NCI-H1417 (cell line): ENCODE results near the gene ZMIZ2.

ENCODE experiments used
- DNase-seq, 3 experiments: peaks; one replicate each; lab custom pipeline; 2025; lab: John Stamatoyannopoulos, UW

ZMIZ2 gene

DNA sequence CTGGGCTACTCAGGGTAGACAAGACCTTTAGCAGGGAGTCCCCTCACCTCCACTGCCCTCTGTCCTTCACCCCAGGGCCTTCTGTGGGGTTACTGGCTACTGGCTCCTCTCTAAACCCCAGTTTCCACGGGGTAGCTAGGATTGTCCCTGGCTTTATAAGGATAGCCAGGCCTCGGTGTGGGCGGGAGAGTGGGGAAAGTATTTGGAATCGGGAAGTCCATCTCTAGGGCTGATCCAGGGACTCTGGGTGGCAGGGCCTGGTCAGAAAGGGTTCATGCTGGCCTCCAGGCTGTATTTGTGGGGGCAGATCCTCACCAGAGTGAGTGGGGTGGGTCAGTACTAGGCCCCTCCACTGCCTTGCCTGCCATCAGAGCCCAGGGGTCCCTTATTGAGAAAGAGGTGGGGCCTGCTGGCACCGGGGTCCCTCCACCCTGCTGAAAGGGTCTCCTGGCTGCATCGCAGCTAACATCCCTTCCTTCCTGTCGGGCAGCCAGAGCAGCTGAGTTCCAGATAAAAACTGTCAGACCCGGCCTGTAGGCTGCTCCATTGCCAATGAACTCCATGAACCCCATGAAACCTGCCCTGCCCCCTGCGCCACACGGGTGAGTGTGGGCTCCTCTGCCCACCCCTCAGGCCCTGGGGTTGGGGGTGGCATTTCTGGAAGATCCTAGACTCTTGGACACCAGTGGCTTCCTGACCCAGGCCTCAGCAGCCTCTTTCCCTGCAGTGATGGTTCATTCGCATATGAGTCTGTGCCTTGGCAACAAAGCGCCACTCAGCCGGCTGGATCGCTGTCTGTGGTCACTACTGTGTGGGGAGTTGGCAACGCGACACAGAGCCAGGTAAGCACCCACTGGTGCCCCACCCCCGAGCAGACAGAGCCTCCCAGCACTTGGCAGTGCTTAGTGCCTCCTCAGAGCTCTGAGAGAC lies 7.3 kb downstream of the ZMIZ2 start:
- no peak for DNase-seq

DNA sequence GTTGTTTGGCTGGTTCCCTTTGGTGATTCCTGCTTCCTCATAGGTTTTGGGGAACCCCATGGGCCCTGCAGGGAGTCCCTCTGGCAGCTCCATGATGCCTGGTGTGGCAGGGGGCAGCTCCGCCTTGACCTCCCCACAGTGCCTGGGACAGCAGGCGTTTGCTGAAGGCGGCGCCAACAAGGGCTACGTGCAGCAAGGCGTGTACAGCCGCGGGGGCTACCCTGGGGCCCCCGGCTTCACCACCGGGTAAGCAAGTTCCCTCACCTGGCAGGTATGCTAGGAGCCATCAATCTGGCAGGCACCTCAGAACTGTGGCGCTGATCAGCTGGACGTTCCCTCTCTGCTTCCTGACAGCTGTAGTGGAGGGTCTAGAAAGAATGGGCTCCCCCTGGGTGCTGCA lies 8.3 kb downstream of the ZMIZ2 start:
- DNase-seq = no peak

DNA sequence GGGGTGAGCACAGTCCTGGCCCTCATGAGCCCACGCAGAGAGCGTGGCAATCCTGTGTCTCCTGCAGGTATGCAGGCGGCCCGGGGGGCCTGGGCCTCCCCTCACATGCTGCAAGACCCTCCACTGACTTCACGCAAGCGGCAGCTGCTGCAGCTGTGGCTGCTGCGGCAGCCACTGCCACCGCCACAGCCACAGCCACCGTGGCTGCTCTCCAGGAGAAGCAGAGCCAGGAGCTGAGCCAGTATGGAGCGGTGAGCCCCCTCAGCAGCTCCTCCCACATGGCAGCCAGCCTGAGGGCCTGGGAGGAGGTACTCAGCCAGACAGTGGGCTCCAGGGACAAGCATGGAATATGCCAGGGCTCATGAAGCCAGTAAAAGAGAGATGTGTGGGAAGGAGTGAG lies 8.7 kb downstream of the ZMIZ2 start:
- DNase-seq = no peak

DNA sequence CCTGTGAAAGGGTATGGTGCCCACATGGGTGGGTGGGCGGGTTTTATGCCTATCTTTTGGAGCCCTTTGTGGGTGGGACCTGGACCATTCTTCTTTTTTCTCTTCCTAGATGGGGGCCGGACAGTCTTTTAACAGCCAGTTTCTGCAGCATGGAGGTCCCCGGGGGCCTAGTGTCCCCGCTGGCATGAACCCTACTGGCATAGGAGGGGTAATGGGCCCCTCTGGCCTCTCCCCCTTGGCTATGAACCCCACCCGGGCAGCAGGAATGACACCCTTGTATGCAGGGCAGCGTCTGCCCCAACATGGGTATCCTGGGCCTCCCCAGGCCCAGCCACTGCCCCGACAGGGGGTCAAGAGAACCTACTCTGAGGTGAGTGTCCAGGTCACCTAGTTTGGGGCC lies 9.1 kb downstream of the ZMIZ2 start:
- no peak for DNase-seq

DNA sequence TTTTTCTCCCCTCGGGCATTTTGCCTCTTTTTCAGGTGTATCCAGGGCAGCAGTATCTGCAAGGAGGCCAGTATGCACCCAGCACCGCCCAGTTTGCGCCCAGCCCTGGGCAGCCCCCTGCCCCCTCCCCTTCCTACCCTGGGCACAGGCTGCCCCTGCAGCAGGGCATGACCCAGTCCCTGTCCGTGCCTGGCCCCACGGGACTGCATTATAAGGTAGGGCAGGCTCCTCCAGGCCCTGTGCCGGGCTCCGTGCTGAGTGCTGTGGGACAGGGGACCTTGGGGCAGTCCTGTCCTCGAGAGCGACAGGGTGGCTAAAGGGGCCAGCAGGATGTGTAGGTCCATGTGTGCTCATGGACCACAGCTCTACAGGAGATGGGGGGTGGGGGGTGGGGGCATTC lies 10.6 kb downstream of the ZMIZ2 start:
- no peak for DNase-seq

DNA sequence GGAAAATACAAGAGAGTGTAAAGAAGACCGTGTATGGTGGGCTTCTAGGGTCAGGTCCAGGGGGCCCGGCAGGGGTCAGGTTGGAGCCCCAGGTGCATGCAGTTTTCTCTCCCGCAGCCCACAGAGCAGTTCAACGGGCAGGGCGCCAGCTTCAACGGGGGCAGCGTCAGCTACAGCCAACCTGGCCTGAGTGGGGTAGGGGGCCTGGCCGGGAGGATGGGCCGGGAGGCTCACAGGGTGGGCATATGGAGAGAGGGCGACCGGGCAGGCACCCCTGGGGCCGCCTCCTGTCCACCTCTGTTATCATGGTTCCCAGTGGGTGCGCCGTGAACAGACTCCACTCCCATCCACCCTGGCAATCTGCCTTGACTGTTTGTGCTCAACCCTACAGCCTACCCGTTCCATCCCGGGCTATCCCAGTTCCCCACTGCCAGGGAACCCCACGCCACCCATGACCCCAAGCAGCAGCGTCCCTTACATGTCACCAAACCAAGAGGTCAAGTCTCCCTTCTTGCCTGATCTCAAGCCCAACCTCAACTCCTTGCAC lies 11.5 kb downstream of the ZMIZ2 start:
- DNase-seq = no peak

DNA sequence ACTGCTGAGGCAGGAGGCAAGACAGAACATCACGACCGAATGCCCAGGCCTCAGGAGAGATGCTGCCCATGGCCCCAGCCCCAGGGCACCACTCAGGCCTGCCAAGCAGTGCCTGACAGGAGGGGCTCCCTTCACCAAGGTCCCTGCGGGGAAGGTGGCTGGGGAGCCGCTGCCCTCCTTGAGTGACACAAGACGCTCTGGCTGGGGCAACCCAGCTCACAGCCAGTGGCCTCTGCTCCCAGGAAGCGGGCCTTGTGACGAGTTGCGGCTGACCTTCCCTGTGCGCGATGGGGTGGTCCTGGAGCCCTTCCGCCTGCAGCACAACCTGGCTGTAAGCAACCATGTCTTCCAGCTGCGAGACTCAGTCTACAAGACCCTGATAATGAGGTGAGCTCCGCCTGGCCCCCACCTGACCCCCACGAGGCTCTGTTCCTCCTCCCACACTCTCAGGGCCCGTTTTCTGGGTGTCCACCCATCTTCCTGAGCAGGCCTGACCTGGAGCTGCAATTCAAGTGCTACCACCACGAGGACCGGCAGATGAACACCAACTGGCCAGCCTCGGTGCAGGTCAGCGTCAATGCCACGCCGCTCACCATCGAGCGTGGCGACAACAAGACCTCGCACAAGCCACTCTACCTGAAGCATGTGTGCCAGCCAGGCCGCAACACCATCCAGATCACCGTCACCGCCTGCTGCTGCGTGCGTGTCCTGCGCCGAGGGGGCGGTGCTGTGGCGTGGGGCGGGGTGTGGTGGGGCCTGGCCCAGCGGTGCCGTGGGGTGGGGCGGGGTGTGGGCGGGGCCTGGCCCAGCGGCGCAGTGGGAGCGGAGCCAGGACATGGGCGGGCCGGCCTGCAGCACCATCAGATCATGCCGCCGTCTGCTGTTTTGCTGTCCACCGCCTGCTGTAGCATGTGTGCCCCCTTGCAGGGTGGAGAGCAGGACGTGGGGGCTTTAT lies 12.8 kb downstream of the ZMIZ2 start:
- no peak for DNase-seq

DNA sequence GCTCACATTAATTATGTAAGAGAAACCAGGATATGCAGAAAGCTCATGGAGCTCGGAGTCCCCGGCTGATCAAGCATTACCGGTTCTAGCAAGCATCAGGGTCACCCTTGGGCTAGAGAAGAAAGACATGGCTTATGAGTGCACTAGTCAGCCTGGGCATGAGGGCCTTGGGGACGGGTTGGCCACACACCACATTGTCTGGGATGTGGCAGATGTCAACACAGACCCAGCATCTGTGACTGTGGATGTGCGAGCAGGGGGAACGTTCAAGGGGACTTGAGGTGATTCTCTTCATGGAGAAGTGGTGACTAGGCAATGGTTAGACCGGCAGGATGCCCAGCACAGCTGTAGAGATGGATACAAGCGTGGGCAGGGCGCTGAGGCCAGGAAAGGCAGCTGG lies 13.7 kb downstream of the ZMIZ2 start:
- no peak for DNase-seq

DNA sequence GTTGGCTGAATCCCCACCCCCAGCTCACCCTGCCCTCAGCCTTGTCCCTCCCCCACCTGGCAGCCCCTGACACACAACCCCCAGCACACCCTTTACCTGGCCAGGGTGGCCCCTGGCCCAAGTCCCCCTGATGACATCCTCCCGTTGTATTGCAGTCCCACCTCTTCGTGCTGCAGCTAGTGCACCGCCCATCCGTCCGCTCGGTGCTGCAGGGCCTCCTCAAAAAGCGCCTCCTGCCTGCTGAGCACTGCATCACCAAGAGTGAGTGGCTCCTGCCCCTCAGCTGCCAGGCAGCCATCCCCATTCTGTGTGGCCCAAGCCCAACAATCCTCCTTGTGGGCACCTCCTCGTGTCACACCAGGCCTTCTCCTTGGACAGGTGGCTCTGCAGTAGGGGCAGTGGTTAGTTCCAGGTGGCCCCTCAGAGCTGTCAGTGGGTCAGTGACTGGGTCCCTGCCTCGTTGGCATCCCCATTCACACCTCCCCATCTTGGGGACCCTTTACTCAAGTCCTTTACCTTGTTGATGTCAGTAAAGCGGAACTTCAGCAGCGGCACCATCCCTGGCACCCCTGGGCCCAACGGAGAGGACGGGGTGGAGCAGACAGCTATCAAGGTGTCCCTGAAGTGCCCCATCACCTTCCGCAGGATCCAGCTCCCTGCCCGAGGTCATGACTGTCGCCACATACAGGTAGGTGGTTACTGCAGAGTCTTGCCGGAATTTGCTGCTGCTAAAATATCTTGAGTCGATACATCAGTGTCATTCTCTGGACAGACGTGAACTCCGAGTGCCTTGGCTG lies 14.3 kb downstream of the ZMIZ2 start:
- DNase-seq = no peak

DNA sequence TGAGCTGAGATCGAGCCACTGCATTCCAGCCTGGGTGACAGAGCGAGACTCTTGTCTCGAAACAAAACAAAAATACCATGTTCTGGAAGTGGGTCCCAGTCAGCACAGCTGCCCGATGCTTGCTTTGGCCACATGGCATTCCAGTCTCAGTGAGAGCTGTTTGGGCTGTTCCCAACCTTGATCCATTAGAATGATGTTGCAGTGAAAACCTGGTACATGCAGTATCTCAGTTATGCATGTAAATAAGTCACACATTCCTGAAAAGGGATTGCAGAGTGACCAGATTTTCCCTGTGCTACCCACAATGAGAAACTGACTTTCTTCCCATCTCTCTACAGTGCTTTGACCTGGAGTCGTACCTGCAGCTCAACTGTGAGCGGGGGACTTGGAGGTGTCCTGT lies 15.4 kb downstream of the ZMIZ2 start:
- DNase-seq = no peak

DNA sequence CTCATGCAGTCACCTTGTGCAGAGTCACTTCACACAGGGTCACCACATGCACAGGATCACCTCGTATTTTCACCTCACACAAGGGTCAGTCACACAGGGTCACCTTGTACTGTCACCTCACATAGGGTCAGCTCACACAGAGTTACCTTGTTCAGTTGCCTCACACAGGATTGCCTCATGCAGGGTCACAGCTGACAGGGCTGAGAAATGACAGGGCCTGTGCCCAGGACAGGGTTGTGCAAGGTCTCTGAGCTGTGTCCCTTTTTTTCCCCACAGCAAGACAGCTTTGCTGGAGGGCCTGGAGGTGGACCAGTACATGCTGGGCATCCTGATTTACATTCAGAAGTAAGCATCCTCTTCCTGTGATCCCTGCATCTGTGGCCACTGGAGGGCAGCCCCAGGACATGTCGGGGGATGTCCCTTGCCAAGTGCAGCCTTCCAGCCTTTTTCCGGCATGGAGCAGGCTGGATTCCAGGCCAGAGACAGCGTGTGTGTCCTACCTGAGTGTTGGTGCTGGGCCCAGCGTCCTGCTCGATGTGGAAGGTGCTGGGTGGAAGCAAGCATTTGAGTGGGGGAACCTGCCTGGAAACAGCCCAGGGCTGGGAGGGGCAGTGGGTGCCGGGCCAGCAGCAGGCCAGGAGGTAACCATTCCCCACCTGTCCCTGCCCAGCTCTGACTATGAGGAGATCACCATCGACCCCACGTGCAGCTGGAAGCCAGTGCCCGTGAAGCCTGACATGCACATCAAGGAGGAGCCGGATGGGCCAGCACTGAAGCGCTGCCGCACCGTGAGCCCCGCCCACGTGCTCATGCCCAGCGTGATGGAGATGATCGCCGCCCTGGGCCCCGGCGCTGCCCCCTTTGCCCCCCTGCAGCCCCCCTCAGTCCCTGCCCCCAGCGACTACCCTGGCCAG lies 16.3 kb downstream of the ZMIZ2 start:
- no peak for DNase-seq

DNA sequence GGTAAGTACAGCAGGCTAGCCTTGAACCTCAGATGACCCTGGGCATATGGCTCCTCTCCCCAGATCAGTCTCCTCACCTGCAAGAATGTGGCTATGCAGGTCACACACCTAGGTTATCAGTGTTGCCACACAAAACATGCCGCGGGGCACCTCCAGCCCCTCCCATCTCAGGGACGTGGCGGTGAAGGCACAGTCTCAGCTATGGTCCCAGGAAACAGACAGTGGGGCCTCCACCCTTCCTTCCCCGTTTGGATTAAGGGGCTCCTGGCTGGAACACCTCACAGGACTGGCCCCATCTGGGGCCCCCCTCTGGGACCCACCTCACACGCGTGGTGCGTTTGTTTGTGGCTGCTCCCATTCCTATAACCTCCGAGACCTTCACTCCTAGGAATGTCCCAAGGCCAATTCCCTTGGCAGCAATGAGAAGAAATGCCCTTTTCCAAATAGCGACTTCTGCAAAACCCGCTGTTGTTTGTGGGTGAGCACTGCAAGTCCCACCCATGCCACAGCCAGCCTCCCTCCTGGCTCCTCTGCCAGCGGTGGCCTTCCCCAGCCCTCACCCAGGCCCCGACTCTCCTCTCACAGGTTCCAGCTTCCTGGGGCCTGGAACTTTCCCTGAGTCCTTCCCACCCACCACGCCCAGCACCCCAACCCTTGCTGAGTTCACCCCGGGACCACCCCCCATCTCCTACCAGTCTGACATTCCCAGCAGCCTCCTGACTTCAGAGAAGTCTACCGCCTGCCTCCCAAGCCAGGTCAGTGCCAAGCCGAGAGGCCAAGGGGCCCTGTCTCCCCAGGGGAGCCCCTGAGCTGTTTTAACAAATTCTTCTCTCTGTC lies 17.1 kb downstream of the ZMIZ2 start:
- DNase-seq = no peak

DNA sequence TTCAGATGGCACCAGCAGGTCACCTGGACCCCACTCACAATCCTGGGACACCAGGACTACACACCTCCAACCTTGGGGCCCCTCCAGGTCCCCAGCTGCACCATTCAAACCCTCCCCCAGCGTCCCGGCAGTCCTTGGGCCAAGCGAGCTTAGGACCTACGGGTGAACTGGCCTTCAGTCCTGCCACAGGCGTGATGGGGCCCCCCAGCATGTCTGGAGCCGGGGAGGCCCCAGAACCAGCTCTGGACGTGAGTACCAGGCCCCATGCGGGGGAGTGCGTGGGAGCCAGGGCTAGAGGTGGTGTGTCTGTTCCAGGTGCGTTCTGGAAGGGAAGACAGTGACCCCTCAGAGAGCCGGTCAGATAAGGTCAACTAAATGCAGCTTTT lies 17.8 kb downstream of the ZMIZ2 start:
- DNase-seq = no peak

DNA sequence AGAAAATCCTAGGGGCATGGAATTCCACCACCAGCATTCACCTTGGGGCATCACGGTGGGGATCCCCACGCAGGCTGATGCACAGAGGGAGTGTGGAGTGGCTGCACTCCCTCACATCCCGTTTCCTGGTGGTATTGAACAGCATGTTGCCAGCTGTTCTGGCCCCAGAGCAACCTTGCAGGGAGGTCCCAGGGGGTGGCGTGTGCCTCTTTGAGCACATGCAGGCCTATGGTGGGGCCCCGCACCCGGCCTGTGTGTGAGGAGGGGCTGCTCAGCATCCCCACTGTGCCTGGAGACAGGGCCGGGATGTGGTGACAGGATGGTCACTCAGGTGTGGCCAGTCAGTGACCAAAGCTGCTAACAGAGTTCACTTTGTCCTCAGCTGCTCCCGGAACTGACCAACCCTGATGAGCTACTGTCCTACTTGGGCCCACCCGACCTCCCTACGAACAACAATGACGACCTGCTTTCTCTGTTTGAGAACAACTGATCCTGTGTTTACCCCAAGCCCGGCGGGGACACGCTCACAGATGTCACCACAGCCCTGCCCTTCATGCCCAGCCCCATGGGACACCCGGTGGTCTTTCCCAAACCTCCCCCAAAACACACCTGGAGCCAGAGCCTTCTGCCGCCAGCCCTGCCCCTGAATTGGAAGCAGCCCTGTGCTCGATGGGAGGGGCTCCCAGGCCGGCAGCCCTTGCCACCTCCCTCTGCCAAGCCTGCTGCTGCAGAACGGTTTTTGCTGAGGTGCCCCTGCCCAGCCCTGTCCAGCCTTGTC lies 18.7 kb downstream of the ZMIZ2 start:
- DNase-seq = no peak

DNA sequence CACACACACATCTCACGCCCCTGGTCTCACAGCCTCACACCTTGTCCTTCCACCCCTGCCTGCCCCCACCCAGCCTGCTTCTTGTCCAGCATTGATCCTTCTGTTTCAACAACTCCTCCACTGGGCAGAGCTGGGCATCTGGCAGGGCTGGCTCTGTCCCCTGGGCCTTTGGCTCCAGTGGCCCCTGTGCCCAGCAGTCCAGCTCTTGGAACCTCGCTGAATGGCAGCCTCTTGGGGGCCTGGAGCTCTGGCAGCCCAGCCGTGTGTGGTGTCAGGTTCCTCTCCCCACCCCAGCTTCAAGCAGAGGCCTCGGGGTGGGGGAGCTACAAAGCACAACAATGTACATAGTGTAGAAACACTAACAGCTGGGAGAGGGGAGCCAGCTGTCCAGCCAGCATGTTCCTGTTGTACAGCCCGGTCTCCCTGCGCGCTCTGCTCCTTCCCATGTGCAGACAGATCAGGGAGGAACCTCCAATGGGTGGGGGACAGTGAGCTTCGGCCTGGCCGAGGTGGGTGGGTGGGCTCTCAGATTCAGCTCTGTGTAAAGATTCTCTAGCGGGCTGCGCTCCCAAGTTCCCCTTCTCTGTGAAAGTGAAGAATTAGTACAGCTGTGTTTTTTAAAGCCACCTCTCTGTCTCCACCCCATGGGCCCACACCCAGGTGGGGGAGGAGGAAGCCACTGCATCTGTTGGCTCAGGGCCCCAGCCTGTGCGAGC lies 19.4 kb downstream of the ZMIZ2 start:
- DNase-seq = no peak

DNA sequence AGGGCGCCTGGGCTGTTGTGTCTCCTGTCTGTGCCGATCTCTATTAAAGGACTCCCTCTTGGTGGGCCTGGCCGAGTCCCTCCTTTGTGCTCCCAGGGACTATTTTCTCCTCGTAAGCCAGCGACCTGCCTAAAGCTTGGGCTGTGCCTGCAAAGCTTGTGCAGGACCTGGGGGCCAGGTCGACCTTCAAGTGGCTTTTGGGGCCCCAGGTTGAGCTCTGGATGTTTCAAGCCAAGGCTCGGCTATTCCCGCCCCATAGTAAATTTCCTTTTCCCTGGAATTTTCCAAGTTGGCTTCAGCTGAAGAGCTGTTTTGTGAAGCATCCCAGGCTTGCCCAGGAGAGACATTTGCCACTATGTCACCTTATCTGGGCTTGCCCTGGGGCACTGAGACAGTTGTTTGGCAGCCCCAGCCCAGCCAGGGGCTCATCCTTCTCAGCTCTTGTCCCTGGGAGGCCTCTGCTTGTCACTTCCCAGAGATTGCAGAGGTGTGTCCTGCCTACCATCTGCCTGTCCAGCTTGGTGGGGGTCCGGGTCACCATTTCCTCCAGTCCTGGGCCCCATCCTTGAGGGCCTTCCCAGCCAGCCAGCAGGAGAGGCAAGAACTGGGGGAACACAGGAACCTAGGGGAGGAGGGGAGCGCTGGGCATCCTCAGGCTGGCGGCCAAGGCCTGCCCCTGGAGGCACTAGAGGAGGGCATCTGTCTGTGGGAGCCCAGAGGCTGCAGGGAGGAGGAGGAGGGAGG lies 20.2 kb downstream of the ZMIZ2 start:
- no peak for DNase-seq

DNA sequence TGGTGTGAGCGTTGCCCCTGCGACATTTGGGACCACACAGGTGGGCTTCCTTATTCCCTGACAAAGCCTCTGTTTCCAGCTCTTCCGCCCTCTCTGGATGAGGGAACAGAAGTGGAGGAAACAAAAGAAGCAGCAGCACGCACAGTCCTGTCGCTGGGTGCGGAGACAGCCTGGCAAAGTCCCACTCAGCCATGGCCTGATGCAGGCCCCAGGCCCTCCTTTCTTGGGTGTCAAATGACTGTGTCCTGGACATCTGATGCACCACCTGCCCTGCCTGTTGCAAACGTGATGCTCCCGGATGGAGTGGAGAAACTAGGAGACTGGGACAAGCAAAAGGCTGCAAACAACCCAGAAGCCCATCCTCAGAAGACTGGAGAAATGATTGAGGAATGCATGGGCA lies 20.7 kb downstream of the ZMIZ2 start:
- DNase-seq = no peak
